K562 (cell line): Measurements from ENCODE around the gene UVRAG. TPM values are rescaled to one million over a fixed set of nuclear protein-coding genes. Genes with fewer than 3 reads are reported as not detected.

ENCODE experiments used
- ARID2 ChIP-seq: fragments of 450-650 bp; IDR thresholded peaks from 2 replicates; pipeline ENCODE4 v1.6.1; 2017; ENCODE audit warnings: antibody characterized with exemption, mild to moderate bottlenecking
- ELF1 ChIP-seq: fragments of 200-800 bp; sonication (Bioruptor generic); IDR thresholded peaks from 2 replicates; pipeline ENCODE4 v1.6.1; 2016; ENCODE audit warnings: missing genetic modification characterization, missing compliant biosample characterization
- MAX ChIP-seq: sonication (generic); formaldehyde crosslinking; IDR thresholded peaks from 2 replicates; pipeline ENCODE4 v1.9.0; 2022; ENCODE audit warnings: mild to moderate bottlenecking, missing genetic modification reagents
- RB1 ChIP-seq: fragments of 450-650 bp; IDR thresholded peaks from 2 replicates; pipeline ENCODE4 v1.6.1; 2017; ENCODE audit warnings: low read depth, mild to moderate bottlenecking
- REST ChIP-seq, 2 experiments: fragments of 450-650 bp; formaldehyde crosslinking in 1 of 2; IDR thresholded peaks; 2 replicates each; pipeline versions ENCODE4 v1.4.0 to v1.6.1; 2014 to 2020; ENCODE audit warnings: mild to moderate bottlenecking in 2 of 2, borderline replicate concordance in 1 of 2, low read depth in 1 of 2
- TOE1 ChIP-seq, 2 experiments: fragments of 450-650 bp in 1 of 2; sonication (generic) in 1 of 2; formaldehyde crosslinking in 1 of 2; IDR thresholded peaks; 2 replicates each; pipeline versions ENCODE4 v1.7.1 to v1.8.0; 2016 to 2022; ENCODE audit warnings: borderline replicate concordance in 2 of 2, mild to moderate bottlenecking in 2 of 2, antibody characterized with exemption in 1 of 2, inconsistent platforms in 1 of 2, low read depth in 1 of 2, missing genetic modification reagents in 1 of 2, moderate library complexity in 1 of 2
- ZNF165 ChIP-seq: fragments of 250-450 bp; sonication (Bioruptor Pico); IDR thresholded peaks from 2 replicates; pipeline ENCODE4 v1.4.0; 2020; ENCODE audit warnings: borderline replicate concordance
- polyA plus RNA-seq, 8 experiments: library from polyadenylated mRNA; depleted of rRNA in 4 of 8; stranded (reverse) in 5 of 8; unstranded in 3 of 8; fragments of >200 nt; fragmentation: Nextera tagmentation in 2 of 8; fragmentation: Illumina TruSeq in 1 of 8; extraction: Ambion mirVana in 2 of 8; extraction: Trizol in 1 of 8; gene quantifications; 2 replicates each; pipeline versions ENCODE4 v1.2.1 to v1.2.3, GENCODE V29; 2011 to 2014; ENCODE audit warnings: inconsistent platforms in 1 of 8, missing spikeins in 1 of 8
- total RNA-seq, 7 experiments: library from RNA; depleted of rRNA in 6 of 7; stranded (reverse); fragments of >200 nt in 6 of 7; fragmentation: Illumina TruSeq in 2 of 7; extraction: Trizol in 2 of 7; gene quantifications; 2 replicates each; pipeline versions ENCODE4 v1.2.1 to v1.2.3, GENCODE V29; 2011 to 2021; ENCODE audit warnings: low replicate concordance in 1 of 7
- TF ChIP-seq, protein P1 (sequence below): fragments of 450-650 bp; formaldehyde crosslinking; IDR thresholded peaks from 2 replicates; pipeline ENCODE4 v1.4.0; 2020; ENCODE audit warnings: mild to moderate bottlenecking, moderate library complexity

Gene UVRAG
- total and polyA plus RNA-seq, 9 of the 15 experiments (the other 6 are each of a cell fraction or from before 2014, with no cell fraction given): 3.1 to 17.8 (median 12.4) TPM

DNA sequence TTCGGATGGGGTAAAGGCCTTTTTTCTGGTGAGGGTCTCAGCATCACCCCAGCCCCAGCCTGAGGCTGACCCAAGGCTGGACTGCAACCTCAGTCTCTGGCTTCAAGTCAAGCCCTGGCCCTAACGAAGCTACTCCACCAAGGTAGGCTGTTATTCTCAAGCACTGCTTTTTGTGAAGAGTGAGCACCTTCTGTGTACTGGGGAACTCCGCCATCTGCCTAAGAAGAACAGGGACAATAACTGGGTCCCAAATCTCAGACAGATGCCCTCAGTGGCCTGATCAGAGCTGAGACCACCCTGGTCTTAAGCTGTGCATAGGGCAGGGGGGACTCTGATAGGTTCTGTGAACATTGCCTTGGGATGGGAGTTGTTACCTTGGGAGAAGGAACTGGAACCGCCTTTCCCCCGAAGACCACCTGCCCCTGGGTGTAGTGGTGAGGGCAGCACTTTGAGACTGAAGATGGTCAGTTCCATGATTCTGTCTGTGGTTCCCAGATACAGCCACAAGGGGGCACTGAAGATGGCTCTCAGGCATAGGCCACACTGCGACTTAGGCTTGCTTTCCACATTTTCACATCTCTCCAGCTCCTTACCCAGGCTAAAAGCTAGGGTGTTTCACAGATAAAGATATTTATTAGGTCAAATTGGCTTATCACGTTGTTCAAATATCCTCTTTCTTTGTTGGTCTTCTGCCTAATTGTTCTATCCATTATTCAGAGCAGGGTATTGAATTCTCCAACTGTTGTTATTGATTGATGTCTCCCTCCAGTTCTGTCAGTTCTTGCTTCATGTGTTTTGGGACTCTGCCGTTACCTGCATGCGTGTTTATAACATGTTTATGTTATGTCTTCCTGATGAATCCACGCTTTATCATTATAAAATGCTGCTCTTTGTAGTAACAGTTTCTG is 11.8 kb upstream of the UVRAG start (continued):
- TF ChIP-seq REST (IDR thresholded peaks at IDR 0.05; ENCODE audit: borderline replicate concordance) (peak; percentile 86), REST (CRISPR knock-in tag; IDR thresholded peaks at IDR 0.05; ENCODE audit: low read depth) (no peak), ZNF165 (CRISPR knock-in tag) (no peak), MAX (CRISPR knock-in tag) (no peak), TOE1 (IDR thresholded peaks at IDR 0.05; ENCODE audit: borderline replicate concordance) (no peak), TOE1 (CRISPR knock-in tag; IDR thresholded peaks at IDR 0.05; ENCODE audit: borderline replicate concordance, low read depth) (no peak), RB1 (peak; percentile 59; the same call in 1 of the 2 replicates), ELF1 (tag) (no peak), ARID2 (peak; percentile 44; the same call in 1 of the 2 replicates)
- TF ChIP-seq, protein P1, sequence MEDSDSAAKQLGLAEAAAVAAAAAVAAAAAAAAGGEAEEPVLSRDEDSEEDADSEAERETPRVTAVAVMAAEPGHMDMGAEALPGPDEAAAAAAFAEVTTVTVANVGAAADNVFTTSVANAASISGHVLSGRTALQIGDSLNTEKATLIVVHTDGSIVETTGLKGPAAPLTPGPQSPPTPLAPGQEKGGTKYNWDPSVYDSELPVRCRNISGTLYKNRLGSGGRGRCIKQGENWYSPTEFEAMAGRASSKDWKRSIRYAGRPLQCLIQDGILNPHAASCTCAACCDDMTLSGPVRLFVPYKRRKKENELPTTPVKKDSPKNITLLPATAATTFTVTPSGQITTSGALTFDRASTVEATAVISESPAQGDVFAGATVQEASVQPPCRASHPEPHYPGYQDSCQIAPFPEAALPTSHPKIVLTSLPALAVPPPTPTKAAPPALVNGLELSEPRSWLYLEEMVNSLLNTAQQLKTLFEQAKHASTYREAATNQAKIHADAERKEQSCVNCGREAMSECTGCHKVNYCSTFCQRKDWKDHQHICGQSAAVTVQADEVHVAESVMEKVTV (CRISPR knock-in tag): peak; percentile 86
- TF ChIP-seq, all 486 proteins: peak for 18
